ENCODE data around the gene MAGI2.
"Not testable (repeated sequence)": the region's sequence is repeated elsewhere in the genome, so short reads cannot be mapped to it uniquely, and the experiment has no call there.

Gene MAGI2

GRCh38 chr7:78326189-78326588, 1127.3 kb downstream of the MAGI2 start:
- no peak for DNase-seq

- no peak for DNase-seq
Measured at GRCh38 chr7:78323118-78323517, 1130.3 kb downstream of the MAGI2 start.

GRCh38 chr7:78322231-78322630, 1131.2 kb downstream of the MAGI2 start:
- DNase-seq = not testable (repeated sequence)

- no peak for DNase-seq
Measured at GRCh38 chr7:78317371-78317770, 1136.1 kb downstream of the MAGI2 start.

GRCh38 chr7:78316110-78316509, 1137.4 kb downstream of the MAGI2 start:
- DNase-seq = no peak

- no peak for DNase-seq
Measured at GRCh38 chr7:78315119-78315518, 1138.3 kb downstream of the MAGI2 start.

GRCh38 chr7:78311181-78311580, 1142.3 kb downstream of the MAGI2 start:
- DNase-seq = no peak

GRCh38 chr7:78307892-78308291, 1145.6 kb downstream of the MAGI2 start:
- no peak for DNase-seq

- DNase-seq = no peak
Measured at GRCh38 chr7:78306634-78307033, 1146.8 kb downstream of the MAGI2 start.

- no peak for DNase-seq
Measured at GRCh38 chr7:78301407-78301806, 1152.1 kb downstream of the MAGI2 start.

GRCh38 chr7:78299088-78299487, 1154.4 kb downstream of the MAGI2 start:
- DNase-seq = no peak

GRCh38 chr7:78296644-78297371, 1156.7 kb downstream of the MAGI2 start:
- no peak for DNase-seq

- DNase-seq = no peak
Measured at GRCh38 chr7:78296046-78296597, 1157.3 kb downstream of the MAGI2 start.

- not testable (repeated sequence) for DNase-seq
Measured at GRCh38 chr7:78289471-78289870, 1164.0 kb downstream of the MAGI2 start.

- DNase-seq = no peak
Measured at GRCh38 chr7:78284945-78285344, 1168.5 kb downstream of the MAGI2 start.

- DNase-seq = no peak
Measured at GRCh38 chr7:78280276-78280675, 1173.2 kb downstream of the MAGI2 start.

- DNase-seq = no peak
Measured at GRCh38 chr7:78279457-78279856, 1174.0 kb downstream of the MAGI2 start.

GRCh38 chr7:78279032-78279431, 1174.4 kb downstream of the MAGI2 start:
- DNase-seq = no peak

- DNase-seq = no peak
Measured at GRCh38 chr7:78267141-78267540, 1186.3 kb downstream of the MAGI2 start.

GRCh38 chr7:78265486-78265885, 1188.0 kb downstream of the MAGI2 start:
- DNase-seq = no peak

- no peak for DNase-seq
Measured at GRCh38 chr7:78265071-78265470, 1188.4 kb downstream of the MAGI2 start.

- no peak for DNase-seq
Measured at GRCh38 chr7:78264105-78264504, 1189.4 kb downstream of the MAGI2 start.

- no peak for DNase-seq
Measured at GRCh38 chr7:78261739-78262138, 1191.7 kb downstream of the MAGI2 start.

- DNase-seq = no peak
Measured at GRCh38 chr7:78261302-78261701, 1192.2 kb downstream of the MAGI2 start.

- no peak for DNase-seq
Measured at GRCh38 chr7:78260826-78261225, 1192.6 kb downstream of the MAGI2 start.

Measured in KG1 (cell line).